Kidney glomerular epithelial cell (primary cell): ENCODE data around the gene IL26.
"Not testable (repeated sequence)": the region's sequence is repeated elsewhere in the genome, so short reads cannot be mapped to it uniquely, and the experiment has no call there.

Source experiments
- DNase-seq: peaks from one replicate; lab custom pipeline; 2025; lab: John Stamatoyannopoulos, UW

The IL26 gene

GRCh38 chr12:68198507-68199086 lies 27.0 kb downstream of the IL26 start:
- no peak for DNase-seq

- DNase-seq = no peak
Observed at GRCh38 chr12:68190301-68190700, 35.3 kb downstream of the IL26 start.

- DNase-seq = peak; percentile 34
Observed at GRCh38 chr12:68189821-68190242, 35.8 kb downstream of the IL26 start.

- no peak for DNase-seq
Observed at GRCh38 chr12:68185598-68185997, 40.0 kb downstream of the IL26 start.

GRCh38 chr12:68180792-68181744 lies 44.5 kb downstream of the IL26 start:
- no peak for DNase-seq

GRCh38 chr12:68178774-68179439 lies 46.7 kb downstream of the IL26 start:
- DNase-seq = no peak

GRCh38 chr12:68178184-68178583 lies 47.4 kb downstream of the IL26 start:
- no peak for DNase-seq

GRCh38 chr12:68177562-68177961 lies 48.0 kb downstream of the IL26 start:
- DNase-seq = no peak

- no peak for DNase-seq
Observed at GRCh38 chr12:68176257-68176656, 49.4 kb downstream of the IL26 start.

- DNase-seq = no peak
Observed at GRCh38 chr12:68175557-68176061, 50.0 kb downstream of the IL26 start.

GRCh38 chr12:68174761-68175160 lies 50.8 kb downstream of the IL26 start:
- DNase-seq = not testable (repeated sequence)

GRCh38 chr12:68173792-68174191 lies 51.8 kb downstream of the IL26 start:
- DNase-seq = no peak

GRCh38 chr12:68170726-68171125 lies 54.9 kb downstream of the IL26 start:
- DNase-seq = no peak

GRCh38 chr12:68169213-68169889 lies 56.3 kb downstream of the IL26 start:
- no peak for DNase-seq

GRCh38 chr12:68166317-68166831 lies 59.2 kb downstream of the IL26 start:
- no peak for DNase-seq

GRCh38 chr12:68163560-68164081 lies 62.0 kb downstream of the IL26 start:
- no peak for DNase-seq

GRCh38 chr12:68162374-68162773 lies 63.2 kb downstream of the IL26 start:
- no peak for DNase-seq

GRCh38 chr12:68159681-68160304 lies 65.8 kb downstream of the IL26 start, which contains the start of gene IFNG:
TSS of gene IFNG (minus strand) at chr12:68159740. CDS start at chr12:68159615, 125 bp downstream.
- no peak for DNase-seq

- DNase-seq = no peak
Observed at GRCh38 chr12:68158432-68158831, 67.2 kb downstream of the IL26 start.

GRCh38 chr12:68157380-68157779 lies 68.2 kb downstream of the IL26 start:
- DNase-seq = no peak

- no peak for DNase-seq
Observed at GRCh38 chr12:68156636-68157035, 69.0 kb downstream of the IL26 start.
